Left ventricle myocardium inferior (tissue), 1 donor: Measurements from ENCODE around the gene DSC3. TPM values are rescaled to one million over a fixed set of nuclear protein-coding genes. Genes with fewer than 3 reads are reported as not detected.

Experiments used
- DNase-seq: peaks from one replicate; pipeline ENCODE4 v3.0.0-alpha.2; 2020
- H3K27ac ChIP-seq: fragments of 200-600 bp; replicated peaks from 2 replicates; pipeline ENCODE4 v1.8.0; 2021
- H3K27me3 ChIP-seq: fragments of 200-600 bp; 2 replicates; pipeline ENCODE4 v1.8.0; 2021; ENCODE audit warnings: low read depth
- H3K36me3 ChIP-seq: fragments of 200-600 bp; 2 replicates; pipeline ENCODE4 v1.8.0; 2021
- H3K4me1 ChIP-seq: fragments of 200-600 bp; 2 replicates; pipeline ENCODE4 v1.8.0; 2021
- H3K4me3 ChIP-seq: fragments of 200-600 bp; 2 replicates; pipeline ENCODE4 v1.8.0; 2021; ENCODE audit warnings: mild to moderate bottlenecking, moderate library complexity
- H3K9me3 ChIP-seq: fragments of 200-600 bp; replicated peaks from 2 replicates; pipeline ENCODE4 v1.8.0; 2021
- CTCF ChIP-seq: fragments of 200-600 bp; IDR thresholded peaks from 2 replicates; pipeline ENCODE4 v1.8.0; 2021; ENCODE audit warnings: antibody characterized with exemption, mild to moderate bottlenecking, borderline replicate concordance
- intact Hi-C: fragments of 100-400 bp; cut with micrococcal nuclease; formaldehyde crosslinking; loops from one replicate; pipeline ENCODE4 v1.11.0; 2022
- total RNA-seq: library from RNA; stranded (reverse); fragmentation: NEBNext Ultra II Directional; extraction: Animal tissue kit (Norgen Biotek cat#: 25700); gene quantifications from one replicate; pipeline ENCODE4 v1.2.1, GENCODE V29; 2021
- donor health status: DM: no; HTN: yes; CAD: no; lungs with severe emphysema.

Gene DSC3
- total RNA-seq, 1 donor from 2014 or later: not detected

- Histone ChIP-seq H3K27me3 (no peaks in the 10 kb centered on the region), H3K27ac (no peak overlapping the region), H3K4me3 (no peak overlapping the region), H3K36me3 (no peaks in the 10 kb centered on the region), H3K9me3 (peaks cover 46% of the 10 kb centered on the region), H3K4me1 (no peaks in the 10 kb centered on the region)
- intact Hi-C loops: no loop called here
- DNase-seq: no peak
- TF ChIP-seq CTCF: no peak
These were observed 101.5 kb downstream of the DSC3 start for GRCh38 chr18:30940952-30941539.

Other genes starting within 250 kb of the DSC3 start
- gene DSC2, start 59.7 kb upstream of the DSC3 start, total RNA-seq: 24.5 TPM
- gene DSC1, start 120.1 kb upstream of the DSC3 start, total RNA-seq: 7.5 TPM